CD4-positive, alpha-beta T cell (primary cell): ENCODE results near the gene WFDC1. TPM values are rescaled to one million over a fixed set of nuclear protein-coding genes. Genes with fewer than 3 reads are reported as not detected.

ENCODE experiments used
- ATAC-seq: fragments of 200-7000 bp; cut with Tn5 transposase; one replicate; pipeline ENCODE4 v1.10.0; 2022; ENCODE audit warnings: mild to moderate bottlenecking; ENCODE audit not compliant: poor library complexity
- CTCF ChIA-PET: fragments of 350-600 bp; sonication (Branson Sonifier 250); formaldehyde crosslinking; loops from one replicate; lab custom pipeline; 2021; ENCODE audit warnings: antibody characterized with exemption, inconsistent platforms; lab: Charles Lee
- POLR2A ChIA-PET: fragments of 350-600 bp; sonication (Branson Sonifier 250); formaldehyde crosslinking; loops from one replicate; lab custom pipeline; 2021; ENCODE audit warnings: antibody characterized with exemption, inconsistent platforms; lab: Charles Lee
- DNase-seq, 14 experiments: peaks; one replicate each; pipeline ENCODE4 v3.0.0-alpha.2; 2013 to 2020; ENCODE audit warnings: mixed read lengths in 2 of 14
- H3K27ac ChIP-seq, 2 donors: one replicate each; pipeline versions ENCODE4 v1.5.1 to v1.7.0; 2013; ENCODE audit warnings: low read length in 2 of 2, low read depth in 1 of 2, mild to moderate bottlenecking in 1 of 2
- H3K27me3 ChIP-seq, 2 experiments: 1 replicate in 1 of 2; 2 replicates in 1 of 2; pipeline versions ENCODE4 v1.6.1 to v1.7.0; 2013; ENCODE audit warnings: low read length in 2 of 2, control low read depth in 1 of 2, mild to moderate bottlenecking in 1 of 2, moderate library complexity in 1 of 2; ENCODE audit not compliant: insufficient read depth in 2 of 2, control insufficient read depth in 1 of 2
- H3K36me3 ChIP-seq: one replicate; pipeline ENCODE4 v1.6.1; 2013; ENCODE audit warnings: low read length, control low read depth; ENCODE audit not compliant: insufficient read depth
- H3K4me1 ChIP-seq: one replicate; pipeline ENCODE4 v1.6.1; 2013; ENCODE audit warnings: low read length, control low read depth; ENCODE audit not compliant: insufficient read depth
- H3K4me3 ChIP-seq: one replicate; pipeline ENCODE4 v1.5.1; 2013; ENCODE audit warnings: mild to moderate bottlenecking, low read length, moderate library complexity
- H3K9me3 ChIP-seq, 2 experiments: 1 replicate in 1 of 2; 2 replicates in 1 of 2; pipeline versions ENCODE4 v1.6.1 to v1.7.0; 2013; ENCODE audit warnings: low read length in 2 of 2, mild to moderate bottlenecking in 2 of 2, control low read depth in 1 of 2, moderate library complexity in 1 of 2; ENCODE audit not compliant: control insufficient read depth in 1 of 2, insufficient read depth in 1 of 2
- H3K27ac Mint-ChIP-seq: one replicate; pipeline ENCODE4 v1.8.0; 2020; ENCODE audit warnings: mixed read lengths
- H3K27me3 Mint-ChIP-seq: one replicate; pipeline ENCODE4 v1.8.0; 2021; ENCODE audit warnings: mixed read lengths
- H3K36me3 Mint-ChIP-seq: one replicate; pipeline ENCODE4 v1.8.0; 2021; ENCODE audit warnings: low read depth, mixed read lengths
- H3K4me1 Mint-ChIP-seq: one replicate; pipeline ENCODE4 v1.8.0; 2021; ENCODE audit warnings: low read depth, mixed read lengths
- H3K4me3 Mint-ChIP-seq: one replicate; pipeline ENCODE4 v1.8.0; 2020; ENCODE audit warnings: mild to moderate bottlenecking, mixed read lengths
- H3K9me3 Mint-ChIP-seq: one replicate; pipeline ENCODE4 v1.8.0; 2020; ENCODE audit warnings: mixed read lengths
- intact Hi-C, 2 experiments: fragments of 100-400 bp; cut with DNase I in 1 of 2; cut with micrococcal nuclease in 1 of 2; formaldehyde crosslinking; loops; one replicate each; pipeline versions ENCODE4 v1.15.1 to v1.9.0; 2023 to 2025; cut with DNase I, micrococcal nuclease
- total RNA-seq, 174 experiments: library from RNA in 2 of 174; stranded (reverse) in 2 of 174; gene quantifications; one replicate each; pipeline ENCODE4 v1.2.3 and lab custom pipeline; 2021 to 2026
- TF ChIP-seq, protein P1 (sequence below): fragments of 200-600 bp; IDR thresholded peaks from one replicate; pipeline ENCODE4 v1.8.0; 2022; ENCODE audit warnings: antibody characterized with exemption, mild to moderate bottlenecking

Gene WFDC1
- total RNA-seq, 2 experiments from 2014 or later: not detected

DNA sequence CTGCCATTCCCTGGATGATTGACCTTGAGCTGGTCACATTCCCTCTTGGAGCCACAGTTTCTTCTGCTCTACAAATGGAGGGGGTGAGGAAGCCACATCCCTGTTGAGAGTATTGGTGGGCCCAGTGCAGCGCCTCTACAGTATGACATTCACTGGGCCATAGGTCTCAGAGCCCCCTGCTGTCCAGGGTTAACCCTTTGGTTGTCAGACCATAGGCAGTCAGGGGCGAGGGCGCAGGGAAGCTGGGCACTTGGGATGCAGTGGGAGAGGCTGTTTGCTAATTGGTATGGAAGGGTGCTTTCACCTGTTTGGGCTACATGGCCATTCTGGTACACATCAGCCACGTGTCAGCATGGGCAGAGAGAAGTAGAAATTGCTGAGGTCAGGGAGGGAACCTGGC is 27.3 kb upstream of the WFDC1 start:
- Mint-ChIP-seq H3K4me3 (no peak overlapping the region), H3K9me3 (no peaks in the 10 kb centered on the region), H3K36me3 (no peaks in the 10 kb centered on the region), H3K27me3 (peaks cover 16% of the 10 kb centered on the region), H3K4me1 (no peaks in the 10 kb centered on the region), H3K27ac (no peak overlapping the region)
- Histone ChIP-seq H3K4me1 (peaks cover 2% of the 10 kb centered on the region), H3K27me3 (peaks cover 0 to 3% of the 10 kb centered on the region in 2 experiments), H3K27ac (no peak overlapping the region), H3K36me3 (no peaks in the 10 kb centered on the region), H3K4me3 (no peak overlapping the region), H3K9me3 (no peaks in the 10 kb centered on the region)
- POLR2A ChIA-PET: no interaction called here
- CTCF ChIA-PET: interaction anchor here (1.3 kb wide), 1 partner anchor 10 kb away, joined by 4 read pairs; no protein-coding TSS in a partner anchor
- intact Hi-C loops: no loop called here
- ATAC-seq (no peak), DNase-seq (no peak)
- TF ChIP-seq, protein P1, sequence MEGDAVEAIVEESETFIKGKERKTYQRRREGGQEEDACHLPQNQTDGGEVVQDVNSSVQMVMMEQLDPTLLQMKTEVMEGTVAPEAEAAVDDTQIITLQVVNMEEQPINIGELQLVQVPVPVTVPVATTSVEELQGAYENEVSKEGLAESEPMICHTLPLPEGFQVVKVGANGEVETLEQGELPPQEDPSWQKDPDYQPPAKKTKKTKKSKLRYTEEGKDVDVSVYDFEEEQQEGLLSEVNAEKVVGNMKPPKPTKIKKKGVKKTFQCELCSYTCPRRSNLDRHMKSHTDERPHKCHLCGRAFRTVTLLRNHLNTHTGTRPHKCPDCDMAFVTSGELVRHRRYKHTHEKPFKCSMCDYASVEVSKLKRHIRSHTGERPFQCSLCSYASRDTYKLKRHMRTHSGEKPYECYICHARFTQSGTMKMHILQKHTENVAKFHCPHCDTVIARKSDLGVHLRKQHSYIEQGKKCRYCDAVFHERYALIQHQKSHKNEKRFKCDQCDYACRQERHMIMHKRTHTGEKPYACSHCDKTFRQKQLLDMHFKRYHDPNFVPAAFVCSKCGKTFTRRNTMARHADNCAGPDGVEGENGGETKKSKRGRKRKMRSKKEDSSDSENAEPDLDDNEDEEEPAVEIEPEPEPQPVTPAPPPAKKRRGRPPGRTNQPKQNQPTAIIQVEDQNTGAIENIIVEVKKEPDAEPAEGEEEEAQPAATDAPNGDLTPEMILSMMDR: no peak

DNA sequence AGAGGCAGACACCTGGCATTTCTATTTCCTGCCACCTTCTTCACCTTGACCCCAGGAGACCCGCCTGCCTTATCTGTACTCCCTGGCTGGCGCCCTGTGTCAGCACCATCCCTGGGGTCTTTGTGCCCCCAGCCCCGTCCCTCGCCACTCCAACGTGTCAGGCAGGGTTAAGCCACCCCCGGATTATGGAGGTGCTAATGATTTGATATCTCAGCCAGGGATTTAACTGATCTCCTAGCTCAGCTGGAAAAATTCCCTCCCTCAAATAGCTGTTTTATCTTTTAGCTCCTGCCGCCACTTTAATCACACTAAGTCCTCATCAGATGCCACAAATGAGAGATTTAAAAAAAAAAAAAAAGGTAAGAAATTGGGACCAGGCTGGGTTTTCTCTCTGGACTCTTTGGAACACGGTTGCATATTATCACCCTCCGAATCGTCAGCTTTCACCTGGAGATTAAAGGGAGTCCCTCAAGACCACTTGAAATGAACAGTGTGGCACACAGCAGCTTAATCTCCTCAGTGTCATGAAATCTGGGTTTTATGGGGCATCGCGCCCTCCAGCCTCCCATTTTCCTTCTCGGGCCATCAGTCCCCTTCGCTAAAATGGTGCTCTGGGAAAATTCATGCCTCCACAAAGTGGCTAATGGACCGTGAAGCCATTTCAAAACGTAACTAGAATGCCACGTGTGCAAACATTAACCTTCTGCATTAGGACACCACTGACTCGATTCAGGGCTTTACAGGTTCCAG is 26.2 kb upstream of the WFDC1 start:
- TF ChIP-seq, protein P1: no peak
- ATAC-seq: no peak
- ChIA-PET POLR2A (interaction anchor here (0.6 kb wide), 1 partner anchor 19 kb away, joined by 3 read pairs; no protein-coding TSS in a partner anchor), CTCF (interaction anchor here (1.3 kb wide), 1 partner anchor 9 kb away, joined by 4 read pairs; no protein-coding TSS in a partner anchor)
- Mint-ChIP-seq H3K4me1 (no peaks in the 10 kb centered on the region), H3K27me3 (peaks cover 13% of the 10 kb centered on the region), H3K27ac (no peak overlapping the region), H3K9me3 (no peaks in the 10 kb centered on the region), H3K36me3 (no peaks in the 10 kb centered on the region), H3K4me3 (no peak overlapping the region)
- intact Hi-C loops: no loop called here
- Histone ChIP-seq H3K4me1 (peaks cover 2% of the 10 kb centered on the region), H3K27ac (no peak overlapping the region), H3K4me3 (no peak overlapping the region), H3K36me3 (no peaks in the 10 kb centered on the region), H3K27me3 (peaks cover 0 to 3% of the 10 kb centered on the region in 2 experiments), H3K9me3 (no peaks in the 10 kb centered on the region)
- DNase-seq: no peak

DNA sequence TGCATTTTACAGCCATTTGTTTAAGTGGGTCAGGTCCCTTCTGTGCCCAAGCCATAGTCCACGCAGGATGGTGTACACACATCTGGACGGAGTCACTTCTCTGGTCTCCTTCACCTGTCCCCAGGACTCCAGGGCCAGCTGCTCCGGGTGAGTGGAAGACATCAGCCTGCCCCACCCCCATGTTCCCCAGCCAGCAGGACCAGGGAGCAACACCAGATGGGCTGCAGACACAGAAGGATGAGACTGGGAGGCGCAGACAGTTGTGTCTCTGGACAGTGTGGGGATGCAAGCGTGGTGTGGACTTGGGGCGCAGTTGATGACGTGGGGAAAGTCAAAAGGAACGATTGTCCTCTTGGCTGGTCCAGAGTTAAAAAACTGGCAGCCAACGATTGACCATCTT is 24.6 kb upstream of the WFDC1 start:
- ChIA-PET POLR2A (no interaction called here), CTCF (no interaction called here)
- H3K36me3 ChIP-seq: no peaks in the 10 kb centered on the region
- peaks cover 0 to 5% of the 10 kb centered on the region in 2 experiments for H3K27me3 ChIP-seq
- Mint-ChIP-seq H3K4me3 (no peak overlapping the region), H3K36me3 (no peaks in the 10 kb centered on the region), H3K4me1 (no peaks in the 10 kb centered on the region), H3K9me3 (no peaks in the 10 kb centered on the region), H3K27me3 (peaks cover 7% of the 10 kb centered on the region), H3K27ac (no peak overlapping the region)
- TF ChIP-seq, protein P1: no peak
- ATAC-seq: no peak
- H3K9me3 ChIP-seq: no peaks in the 10 kb centered on the region
- intact Hi-C loops: loop anchor here (10.0 kb wide), 1 partner anchor 705 kb away; no protein-coding TSS in a partner anchor
- DNase-seq: no peak
- no peak overlapping the region for H3K27ac ChIP-seq
- no peak overlapping the region for H3K4me3 ChIP-seq
- peaks cover 2% of the 10 kb centered on the region for H3K4me1 ChIP-seq
